Liver (tissue), 9 donors: Measurements from ENCODE around the gene PLAC9. TPM values are rescaled to one million over a fixed set of nuclear protein-coding genes. Genes with fewer than 3 reads are reported as not detected.

Experiments
- DNase-seq: peaks from one replicate; pipeline ENCODE4 v3.0.0-alpha.2; 2017; ENCODE audit warnings: low spot score
- H3K27ac ChIP-seq, 2 donors: one replicate each; pipeline ENCODE4 v1.7.0; 2013; ENCODE audit warnings: inconsistent platforms in 2 of 2, low read length in 2 of 2, control low read depth in 1 of 2, low read depth in 1 of 2, mild to moderate bottlenecking in 1 of 2
- H3K27me3 ChIP-seq, 4 donors: one replicate each; pipeline versions ENCODE4 v1.6.1 to v1.7.0; 2013; ENCODE audit warnings: low read length in 3 of 4, inconsistent platforms in 1 of 4, mild to moderate bottlenecking in 1 of 4, moderate library complexity in 1 of 4; ENCODE audit not compliant: control insufficient read depth in 4 of 4, insufficient read depth in 4 of 4
- H3K36me3 ChIP-seq, 4 donors: one replicate each; pipeline versions ENCODE4 v1.6.1 to v1.7.0; 2013; ENCODE audit warnings: low read length in 3 of 4, mild to moderate bottlenecking in 3 of 4, low read depth in 1 of 4, moderate library complexity in 1 of 4; ENCODE audit not compliant: control insufficient read depth in 4 of 4, insufficient read depth in 3 of 4
- H3K4me1 ChIP-seq, 4 donors: one replicate each; pipeline versions ENCODE4 v1.6.1 to v1.7.0; 2013; ENCODE audit warnings: low read length in 3 of 4, mild to moderate bottlenecking in 3 of 4, moderate library complexity in 1 of 4; ENCODE audit not compliant: control insufficient read depth in 4 of 4, insufficient read depth in 4 of 4
- H3K4me3 ChIP-seq, 3 donors: one replicate each; pipeline versions ENCODE4 v1.6.1 to v1.7.0; 2013; ENCODE audit warnings: low read length in 3 of 3, control low read depth in 1 of 3, low read depth in 1 of 3, mild to moderate bottlenecking in 1 of 3
- H3K9ac ChIP-seq, 2 donors: one replicate each; pipeline ENCODE4 v1.7.0; 2013; ENCODE audit warnings: low read length in 2 of 2, mild to moderate bottlenecking in 2 of 2, moderate library complexity in 2 of 2, control low read depth in 1 of 2, low read depth in 1 of 2
- H3K9me3 ChIP-seq, 4 donors: one replicate each; pipeline versions ENCODE4 v1.6.1 to v1.7.0; 2013; ENCODE audit warnings: low read length in 3 of 4; ENCODE audit not compliant: control insufficient read depth in 4 of 4
- ATF3 ChIP-seq: IDR thresholded peaks from 2 replicates; pipeline ENCODE4 v1.6.1; 2016; ENCODE audit warnings: antibody characterized with exemption
- CTCF ChIP-seq: fragments of 150-350 bp; IDR thresholded peaks from 2 replicates; pipeline ENCODE4 v1.5.1; 2017; ENCODE audit warnings: improper control_type of control experiment, low read depth, low read length; ENCODE audit not compliant: missing input control
- EGR1 ChIP-seq, 2 donors: IDR thresholded peaks; 2 replicates each; pipeline ENCODE4 v1.6.1; 2016 to 2018; ENCODE audit warnings: antibody characterized with exemption in 2 of 2, low read depth in 2 of 2
- FOXA1 ChIP-seq: IDR thresholded peaks from 2 replicates; pipeline ENCODE4 v1.6.1; 2016; ENCODE audit warnings: antibody characterized with exemption
- FOXA2 ChIP-seq: IDR thresholded peaks from 2 replicates; pipeline ENCODE4 v1.6.1; 2016; ENCODE audit warnings: antibody characterized with exemption
- GABPA ChIP-seq, 2 donors: IDR thresholded peaks in 1 of 2; conservative IDR thresholded peaks in 1 of 2; 2 replicates each; pipeline ENCODE4 v1.6.1; 2016; ENCODE audit warnings: antibody characterized with exemption in 2 of 2, mild to moderate bottlenecking in 1 of 2, moderate library complexity in 1 of 2
- HNF4A ChIP-seq, 2 donors: conservative IDR thresholded peaks; 2 replicates each; pipeline ENCODE4 v1.6.1; 2016; ENCODE audit warnings: antibody characterized with exemption in 2 of 2, mild to moderate bottlenecking in 2 of 2
- HNF4G ChIP-seq: IDR thresholded peaks from 2 replicates; pipeline ENCODE4 v1.6.1; 2016; ENCODE audit warnings: antibody characterized with exemption
- JUND ChIP-seq, 2 donors: IDR thresholded peaks; 2 replicates each; pipeline ENCODE4 v1.6.1; 2016; ENCODE audit warnings: antibody characterized with exemption in 2 of 2
- MAX ChIP-seq: IDR thresholded peaks from 2 replicates; pipeline ENCODE4 v1.6.1; 2016; ENCODE audit warnings: antibody characterized with exemption
- NR2F2 ChIP-seq: IDR thresholded peaks from 2 replicates; pipeline ENCODE4 v1.6.1; 2016; ENCODE audit warnings: antibody characterized with exemption
- RAD21 ChIP-seq, 2 donors: IDR thresholded peaks; 2 replicates each; pipeline ENCODE4 v1.6.1; 2016; ENCODE audit warnings: antibody characterized with exemption in 2 of 2, mild to moderate bottlenecking in 2 of 2
- REST ChIP-seq: IDR thresholded peaks from 2 replicates; pipeline ENCODE4 v1.6.1; 2016; ENCODE audit warnings: antibody characterized with exemption, mild to moderate bottlenecking
- RXRA ChIP-seq, 2 donors: IDR thresholded peaks; 2 replicates each; pipeline ENCODE4 v1.6.1; 2017 to 2018; ENCODE audit warnings: antibody characterized with exemption in 2 of 2, mild to moderate bottlenecking in 1 of 2
- SP1 ChIP-seq: IDR thresholded peaks from 2 replicates; pipeline ENCODE4 v1.6.1; 2018; ENCODE audit warnings: antibody characterized with exemption, mild to moderate bottlenecking
- TAF1 ChIP-seq: conservative IDR thresholded peaks from 2 replicates; pipeline ENCODE4 v1.6.1; 2016; ENCODE audit warnings: antibody characterized with exemption, mild to moderate bottlenecking
- YY1 ChIP-seq: IDR thresholded peaks from 2 replicates; pipeline ENCODE4 v1.6.1; 2016; ENCODE audit warnings: antibody characterized with exemption, mild to moderate bottlenecking
- ZBTB33 ChIP-seq: IDR thresholded peaks from 2 replicates; pipeline ENCODE4 v1.6.1; 2016; ENCODE audit warnings: antibody characterized with exemption
- WGBS: extraction: QIAGEN DNeasy Blood & Tissue Kit; methylation state at CpG from one replicate; pipeline ENCODE4 v1.1.7; 2013; 5-methylcytosine and 5-hydroxymethylcytosine counted together
- polyA plus RNA-seq, 2 donors: library from polyadenylated mRNA; stranded (reverse) in 1 of 2; unstranded in 1 of 2; fragments of 200-250 nt in 1 of 2; fragments of >200 nt in 1 of 2; fragmentation: Nextera tagmentation in 1 of 2; extraction: Ambion mirVana in 1 of 2; gene quantifications; one replicate each; pipeline versions ENCODE4 v1.2.1 to v1.2.3, GENCODE V29; 2013 to 2015
- total RNA-seq, 2 donors: library from RNA; depleted of rRNA; stranded (reverse); fragments of >200 nt; gene quantifications; one replicate each; pipeline ENCODE4 v1.2.3, GENCODE V29; 2014
- donor health status: healthy.
- donor health status: healthy.
- donor health status: healthy.
- donor health status: healthy.
- donor health status: healthy.

Gene PLAC9
- total and polyA plus RNA-seq, 4 donors: 0.67 to 5.6 (median 2.1) TPM

- H3K9me3 ChIP-seq: no peaks in the 10 kb centered on the region
- H3K4me1 ChIP-seq: no peaks in the 10 kb centered on the region
- 93% methylated on average over 6 of the region's 6 CpGs for WGBS
- no peak overlapping the region for H3K27ac ChIP-seq
- peaks cover 0 to 4% (median 1%) of the 10 kb centered on the region in 4 donors for H3K36me3 ChIP-seq
- no peak overlapping the region for H3K4me3 ChIP-seq
- TF ChIP-seq YY1 (no peak), ZBTB33 (no peak), RAD21 (IDR thresholded peaks at IDR 0.05) (no peak), ATF3 (no peak), FOXA1 (no peak), MAX (no peak), RXRA (IDR thresholded peaks at IDR 0.05) (no peak), FOXA2 (no peak), JUND (IDR thresholded peaks at IDR 0.05) (no peak), GABPA (IDR thresholded peaks at IDR 0.05 in 1 of 2, conservative IDR thresholded peaks at IDR 0.05 in 1 of 2) (no peak), TAF1 (no peak), NR2F2 (no peak), SP1 (no peak), HNF4A (conservative IDR thresholded peaks at IDR 0.05) (no peak), CTCF (no peak), REST (no peak), EGR1 (IDR thresholded peaks at IDR 0.05; ENCODE audit: low read depth in 2 of 2) (no peak), HNF4G (no peak)
- no peak overlapping the region for H3K9ac ChIP-seq
- no peak for DNase-seq
- no peaks in the 10 kb centered on the region for H3K27me3 ChIP-seq
Observed at GRCh38 chr10:80176526-80176925, 44.0 kb downstream of the PLAC9 start.
